GM18873 (cell line): ENCODE results near the gene PPP1R27.

Experiments
- ATAC-seq: cut with Tn5 transposase; IDR thresholded peaks from one replicate; pipeline ENCODE4 v1.9.1; 2021; ENCODE audit warnings: mild to moderate bottlenecking, moderate library complexity, moderate number of reproducible peaks; ENCODE audit not compliant: unreplicated experiment, low FRiP score

PPP1R27 gene, protein sequence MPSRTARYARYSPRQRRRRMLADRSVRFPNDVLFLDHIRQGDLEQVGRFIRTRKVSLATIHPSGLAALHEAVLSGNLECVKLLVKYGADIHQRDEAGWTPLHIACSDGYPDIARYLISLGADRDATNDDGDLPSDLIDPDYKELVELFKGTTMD

DNA sequence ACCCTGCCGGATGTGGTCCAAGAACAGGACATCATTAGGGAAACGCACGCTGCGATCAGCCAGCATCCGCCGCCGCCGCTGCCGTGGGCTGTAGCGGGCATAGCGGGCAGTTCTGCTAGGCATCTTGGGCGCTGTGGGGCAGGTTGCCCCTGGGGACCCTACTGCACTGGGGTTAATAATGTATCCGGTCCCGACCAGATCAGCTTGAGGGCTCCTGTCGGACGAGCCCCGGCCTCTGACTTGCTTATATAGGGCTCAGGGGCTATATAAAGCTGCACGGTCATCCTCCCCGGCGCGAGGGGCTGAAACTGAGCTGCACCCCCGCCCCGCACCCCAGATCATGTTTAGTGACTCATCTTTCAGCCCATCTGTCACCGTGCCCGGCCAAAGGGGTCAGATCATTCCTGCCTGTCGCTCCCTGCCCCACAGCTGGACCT is at the start of gene PPP1R27:
PPP1R27 (minus strand) TSS at position 220 of the 437 bp plus-strand sequence; CDS start at position 123, 97 bp downstream.
- ATAC-seq = no peak

DNA sequence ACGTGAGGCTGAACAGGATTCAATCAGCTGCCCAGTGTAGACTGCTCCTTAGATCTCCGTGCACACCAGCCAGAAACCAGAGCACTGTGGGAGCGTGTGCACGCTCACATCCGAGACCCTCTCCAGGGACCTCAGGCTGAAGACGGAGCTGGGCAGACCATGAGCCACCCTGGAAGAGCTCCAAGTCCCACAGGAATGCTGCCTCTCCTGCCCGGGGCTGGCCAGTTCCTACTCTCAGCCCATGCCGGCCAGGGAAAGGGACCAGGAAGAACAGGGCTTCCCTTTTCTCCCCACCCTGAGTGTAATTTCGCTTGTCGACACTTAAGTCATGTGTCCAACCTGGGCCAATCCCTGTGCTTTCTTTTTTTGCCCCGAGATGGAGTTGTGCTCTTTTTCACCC is 49.7 kb upstream of the PPP1R27 start:
- ATAC-seq = no peak

DNA sequence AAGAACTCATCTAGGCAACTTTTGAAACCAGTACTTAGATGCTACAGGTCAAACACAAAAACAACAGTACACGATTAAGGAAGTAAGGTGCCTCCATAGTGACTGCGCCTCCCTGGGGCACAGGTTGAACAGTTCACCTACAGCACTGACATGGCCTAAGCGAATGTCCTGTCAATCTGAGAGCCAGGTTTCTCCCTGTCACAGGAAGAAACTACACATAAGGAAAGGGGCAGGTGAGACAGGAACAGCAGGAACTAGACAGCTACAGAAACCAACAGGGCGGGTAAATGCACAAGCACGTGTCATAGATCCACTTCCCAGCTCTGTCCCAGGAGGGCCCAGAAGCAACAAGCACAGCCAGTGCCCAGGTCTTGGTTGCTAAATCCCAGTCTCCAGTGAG is 44.3 kb upstream of the PPP1R27 start:
- ATAC-seq = no peak

DNA sequence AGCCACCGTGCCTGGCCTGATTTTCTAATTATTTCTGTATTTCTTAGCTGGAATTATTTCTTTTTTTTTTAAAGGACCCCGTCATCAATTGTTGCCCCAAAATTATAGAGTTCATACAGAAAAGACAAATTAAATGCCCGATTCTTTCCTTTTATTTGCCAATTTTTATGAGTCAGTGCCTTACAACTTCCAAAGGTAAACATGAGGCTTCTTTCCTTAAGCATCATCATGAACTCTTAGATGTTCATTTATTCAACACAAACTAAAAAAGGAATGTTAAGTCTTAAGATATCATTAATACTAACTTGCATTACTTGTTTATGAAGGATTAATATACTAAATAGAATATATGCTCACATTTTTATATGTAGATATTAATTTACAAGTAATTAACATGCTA is 43.4 kb upstream of the PPP1R27 start:
- no peak for ATAC-seq

DNA sequence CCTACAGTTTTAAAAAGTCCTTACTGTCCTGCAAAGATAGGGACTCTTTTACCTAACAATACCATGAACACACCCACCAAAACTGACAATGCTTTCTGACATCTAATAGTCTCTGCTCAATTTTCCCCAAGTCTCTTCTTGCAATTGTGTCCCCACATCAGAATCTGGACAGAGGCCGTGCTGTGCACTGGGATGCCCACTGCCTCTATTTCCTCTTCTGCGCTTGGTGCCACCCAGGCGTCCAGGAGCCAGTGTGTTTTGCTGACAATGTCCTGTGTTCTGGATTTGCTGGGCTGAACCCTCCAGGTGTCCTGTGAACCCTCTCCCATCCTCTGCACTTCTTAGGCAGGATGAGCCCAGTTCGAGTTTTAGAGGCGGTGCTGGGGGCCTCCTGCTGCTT is 42.7 kb upstream of the PPP1R27 start:
- ATAC-seq = no peak

DNA sequence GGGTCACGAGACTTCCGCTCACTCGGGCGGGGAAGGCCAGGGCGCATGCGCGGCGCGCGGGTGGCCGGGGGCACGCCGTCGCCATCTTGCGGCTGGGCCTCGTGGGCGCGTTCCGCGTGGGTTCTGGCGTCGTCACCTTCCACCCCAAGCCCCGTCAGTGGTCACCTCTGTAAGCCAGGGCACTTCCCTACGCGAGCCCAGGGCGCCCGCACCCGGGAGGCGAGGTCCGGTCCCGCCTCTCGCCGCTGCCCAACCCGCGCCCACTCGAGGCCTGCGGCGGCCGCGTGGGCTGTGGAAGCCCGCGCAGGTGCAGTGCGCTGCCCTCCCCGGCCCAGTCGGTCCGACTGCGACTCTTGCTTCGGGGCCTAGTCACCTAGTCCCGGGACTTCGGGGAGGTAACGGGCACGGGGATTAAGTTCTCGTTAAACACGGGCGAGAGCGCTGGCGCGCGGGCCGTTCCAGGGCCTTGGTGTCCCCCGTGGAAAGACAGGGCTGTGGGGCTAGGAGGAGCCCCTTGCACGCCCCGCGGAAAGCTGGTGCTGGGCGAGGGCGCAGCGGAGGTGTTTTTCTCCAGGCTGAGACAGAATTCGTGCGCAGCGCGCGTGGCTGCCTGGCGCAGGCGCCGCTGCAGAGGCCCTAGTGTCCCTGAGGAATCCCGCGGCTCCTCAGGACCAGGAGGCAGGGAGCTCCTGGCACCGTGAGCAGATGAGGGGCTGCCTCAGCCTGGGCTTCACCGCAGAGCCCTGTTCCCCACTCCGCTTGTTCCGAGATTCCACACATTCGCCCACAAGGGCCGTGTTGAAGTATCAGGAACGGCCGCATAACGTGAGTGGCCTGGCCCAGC is 36.8 kb upstream of the PPP1R27 start:
- peak; percentile 43 for ATAC-seq

DNA sequence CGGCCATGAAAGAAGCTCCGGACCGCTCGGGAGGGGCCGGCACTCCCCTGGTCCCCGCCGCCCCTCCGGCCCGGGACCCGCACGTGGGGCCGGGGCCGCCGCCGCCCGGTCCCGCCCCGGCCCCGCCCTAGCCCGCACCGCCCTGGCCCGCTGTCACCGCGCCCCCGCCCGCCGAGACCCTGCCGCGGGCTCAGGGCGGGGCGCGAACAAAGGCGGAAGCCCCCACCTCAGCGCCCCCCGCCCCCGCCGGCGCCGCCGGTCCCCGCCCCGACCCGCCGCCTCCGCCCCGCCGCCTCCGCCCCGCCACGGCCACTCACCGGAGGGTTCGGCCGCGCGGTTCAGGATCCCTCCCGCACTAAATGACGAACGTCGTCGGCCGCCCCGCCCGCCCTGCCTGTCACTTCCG is 36.1 kb upstream of the PPP1R27 start, which contains the start of gene ARHGDIA:
ARHGDIA (minus strand) TSS at position 357 of the 406 bp plus-strand sequence. CDS start 1,407 bp downstream, outside the sequence.
- no peak for ATAC-seq

DNA sequence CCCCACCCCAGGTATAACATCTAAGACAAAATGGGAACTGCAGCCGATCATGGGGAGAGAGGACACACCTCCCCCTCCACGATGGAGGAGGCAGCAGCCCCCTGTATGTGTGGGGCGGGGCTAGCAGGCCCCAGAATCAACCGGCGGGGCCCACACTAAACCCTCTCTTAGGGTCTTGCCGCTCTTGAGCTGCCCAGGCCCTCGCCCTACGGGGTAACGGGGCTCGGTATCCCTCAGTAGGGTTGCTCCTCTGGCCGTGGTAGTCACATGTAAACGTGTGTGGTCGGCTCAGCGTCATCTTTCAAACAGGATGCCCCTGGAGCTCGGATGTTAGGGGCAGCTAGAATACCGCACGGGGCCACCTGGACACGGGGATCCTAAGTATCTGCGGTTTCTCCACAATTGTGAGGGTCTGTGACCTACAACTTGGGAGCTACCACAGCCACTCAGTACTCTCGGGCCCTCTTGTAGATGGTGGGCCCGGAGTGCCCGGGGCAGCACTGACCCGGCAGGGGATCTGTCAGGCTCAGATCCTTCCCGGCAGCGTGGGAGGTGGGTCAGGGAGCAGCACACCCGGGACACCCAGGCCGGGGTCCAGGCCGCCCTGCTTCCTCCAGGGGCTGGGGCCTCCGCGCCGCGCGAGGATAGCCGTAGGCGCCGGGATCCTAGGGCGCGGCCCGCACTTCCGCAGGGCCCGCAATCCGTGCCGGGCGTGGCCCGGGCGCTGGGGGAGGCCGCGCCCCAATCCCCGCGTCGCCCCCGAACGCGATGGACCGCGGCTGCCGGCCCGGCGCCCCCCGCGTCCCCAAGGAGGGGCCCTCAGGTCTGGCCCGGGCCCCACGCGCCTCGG is 35.5 kb upstream of the PPP1R27 start:
- no peak for ATAC-seq

DNA sequence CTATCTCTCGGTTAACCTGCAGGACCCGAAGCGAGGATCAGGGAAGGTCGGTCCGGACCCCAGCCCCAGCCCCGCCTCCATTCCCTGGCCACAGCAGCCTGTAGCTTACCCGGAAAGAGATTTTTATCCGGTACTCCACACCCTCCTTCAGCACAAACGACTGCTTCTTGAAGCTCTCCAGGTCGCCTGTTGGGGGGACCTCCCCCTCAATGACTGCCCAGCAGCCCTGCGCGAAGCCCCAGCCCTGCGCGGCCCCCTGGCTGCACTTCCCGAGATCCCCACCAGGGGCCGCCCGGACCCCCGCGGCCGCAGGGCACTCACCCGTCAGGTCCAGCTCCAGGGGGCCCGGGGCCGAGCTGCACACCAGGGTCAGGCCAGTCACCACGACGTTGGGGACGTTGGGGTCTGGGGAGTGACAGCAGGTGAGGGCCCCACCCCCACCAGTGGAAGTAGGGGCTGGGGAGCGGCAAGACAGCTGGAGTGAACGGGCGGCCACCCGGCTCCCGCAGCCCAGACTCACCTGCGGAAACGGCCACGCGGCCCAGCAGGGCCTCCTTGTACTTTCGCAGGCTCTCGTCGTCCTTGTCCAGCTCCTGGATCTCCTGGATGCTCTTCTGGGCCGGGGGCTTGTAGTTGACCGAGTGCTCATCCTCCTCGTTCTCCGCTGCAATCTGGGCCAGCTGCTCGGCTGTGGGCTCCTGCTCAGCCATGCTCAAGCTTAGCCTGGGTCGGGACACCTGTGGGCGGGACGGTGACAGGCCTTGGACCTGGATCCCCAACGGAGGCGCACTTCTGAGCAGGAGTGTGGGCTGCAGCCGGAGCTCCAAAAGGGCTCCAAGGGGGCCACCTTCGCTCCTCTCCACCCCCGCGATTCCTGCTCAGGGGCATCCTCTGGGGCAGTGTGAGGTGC is 34.6 kb upstream of the PPP1R27 start:
- ATAC-seq = no peak

DNA sequence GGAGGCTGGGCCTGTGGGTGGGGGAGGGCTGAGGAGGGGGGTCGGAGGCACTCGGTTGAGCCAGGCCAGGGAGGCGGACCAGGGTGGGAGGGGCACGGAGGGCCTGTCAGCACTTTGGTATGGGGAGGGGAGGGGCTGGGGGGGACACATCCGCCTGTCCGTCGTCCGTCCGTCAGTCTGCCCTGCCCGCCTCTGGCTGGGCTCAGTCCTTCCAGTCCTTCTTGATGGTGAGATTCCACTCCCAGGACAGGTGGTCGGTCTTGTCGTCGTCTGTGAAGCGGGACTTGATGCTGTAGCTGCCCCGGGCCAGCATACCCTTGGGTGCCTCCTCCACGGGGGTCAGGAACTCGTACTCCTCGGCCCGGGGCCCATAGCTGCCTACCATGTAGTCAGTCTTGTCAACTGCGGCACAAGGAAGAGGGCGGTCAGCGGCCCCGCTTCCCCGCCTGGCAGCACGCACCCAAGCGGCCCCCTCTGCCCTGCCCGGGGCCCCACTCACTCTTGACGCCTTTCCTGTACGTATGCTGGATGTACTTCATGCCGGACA is 33.9 kb upstream of the PPP1R27 start:
- ATAC-seq = no peak

DNA sequence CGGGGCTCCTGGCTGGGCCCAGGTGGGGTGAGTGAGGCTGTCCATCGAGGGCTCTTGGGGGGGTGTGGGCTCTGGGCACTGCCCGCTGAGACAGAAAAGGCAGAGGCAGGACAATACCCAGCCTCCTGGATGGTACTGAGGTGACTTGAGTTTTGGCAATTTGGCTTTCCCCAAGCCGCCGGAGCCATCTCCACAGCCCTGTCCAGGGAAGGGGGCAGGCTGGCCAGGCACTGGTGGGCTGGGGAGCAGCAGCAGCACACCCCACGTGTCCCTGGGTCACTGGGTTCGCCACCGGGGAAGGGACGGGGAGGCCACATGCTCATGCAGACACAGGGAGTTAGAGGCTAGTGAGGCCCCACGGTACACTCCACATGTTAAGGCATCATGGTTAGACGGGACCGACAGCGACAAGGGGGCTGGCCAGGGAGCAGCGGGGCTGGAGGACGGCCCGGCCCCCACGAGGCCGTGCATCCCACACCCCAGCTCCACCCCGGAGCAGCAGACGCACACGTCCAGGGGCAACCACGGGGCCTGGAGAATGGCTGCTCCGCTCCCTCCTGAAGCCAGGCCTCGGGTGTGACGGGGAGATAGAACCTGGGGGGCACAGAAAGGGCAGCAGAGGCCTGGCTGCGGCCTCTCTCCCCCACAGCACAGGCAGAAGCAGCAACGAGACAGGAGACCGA is 33.3 kb upstream of the PPP1R27 start:
- no peak for ATAC-seq

DNA sequence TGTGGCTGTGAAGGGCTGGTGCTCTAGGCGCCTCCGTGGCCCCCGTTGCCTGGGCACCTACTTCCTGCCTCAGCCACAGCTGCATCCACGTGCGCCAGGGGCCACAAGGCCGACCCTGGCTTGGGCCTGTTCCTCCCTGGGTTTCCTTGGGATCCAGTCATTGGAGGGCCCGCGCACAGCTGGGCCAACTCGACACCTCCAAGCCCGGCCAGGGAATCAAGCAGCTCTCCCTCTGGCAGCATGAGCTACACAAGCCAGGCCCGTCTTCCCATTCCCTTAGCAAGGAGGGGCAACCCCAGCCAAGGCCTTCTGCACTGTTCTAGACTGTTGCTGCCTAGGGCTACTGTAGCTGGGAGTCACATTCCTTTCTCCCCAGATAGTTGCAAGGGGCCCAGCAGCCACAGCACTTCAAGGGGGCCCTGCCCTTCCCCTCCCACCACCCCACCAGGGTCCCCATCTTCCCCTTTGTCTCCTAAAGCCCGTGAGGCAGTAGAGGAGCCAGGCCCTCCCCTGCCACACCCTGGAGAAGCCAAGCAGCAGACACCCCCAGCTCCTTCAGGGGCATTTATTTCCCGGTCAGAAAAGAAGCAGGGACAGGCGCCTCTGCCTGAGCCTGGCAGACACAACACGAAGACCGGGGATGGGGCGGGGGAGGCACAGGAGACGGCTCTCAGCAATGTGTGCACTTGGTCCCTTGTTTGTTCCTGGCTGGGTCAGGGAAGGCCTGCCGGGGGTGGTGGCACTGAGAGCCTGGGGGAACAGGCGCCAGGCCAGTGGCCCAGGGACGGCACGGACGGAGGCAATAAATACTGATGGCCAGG is 32.5 kb upstream of the PPP1R27 start:
- no peak for ATAC-seq

DNA sequence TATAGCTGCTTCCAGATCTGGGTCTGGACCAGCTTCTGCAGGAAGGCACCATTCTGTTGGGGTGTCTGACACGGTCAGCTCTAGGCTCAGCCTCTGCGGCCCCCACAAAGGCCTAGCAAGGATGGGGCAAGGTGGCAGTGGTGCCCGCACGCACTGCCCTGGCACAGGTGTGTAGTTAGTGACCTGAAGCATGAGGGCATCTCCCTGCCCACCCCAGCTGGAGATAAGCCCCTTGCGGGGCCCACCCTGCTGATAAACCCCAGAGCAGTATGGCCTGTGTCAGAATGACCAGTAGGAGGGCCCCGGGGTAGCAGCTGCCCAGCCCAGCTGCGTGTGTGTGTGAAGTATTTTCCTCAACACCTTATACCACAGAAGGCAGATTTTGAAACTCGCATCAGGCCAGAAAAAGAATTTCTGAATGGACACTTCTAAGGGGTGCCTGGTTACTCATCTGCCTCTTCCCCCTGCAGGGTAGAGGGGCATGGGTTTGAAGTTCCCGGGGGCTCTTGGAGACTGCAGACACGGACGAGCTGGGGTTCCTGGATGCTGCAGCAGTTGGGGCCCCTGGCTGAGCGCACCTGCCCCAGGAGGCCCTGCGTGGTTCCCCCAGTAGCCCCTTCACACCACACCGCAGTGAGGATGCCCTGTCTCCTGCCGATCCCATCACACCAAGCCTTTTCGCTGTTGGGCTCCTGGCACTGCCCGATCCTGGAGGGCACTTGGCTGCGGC is 31.8 kb upstream of the PPP1R27 start:
- ATAC-seq = no peak

DNA sequence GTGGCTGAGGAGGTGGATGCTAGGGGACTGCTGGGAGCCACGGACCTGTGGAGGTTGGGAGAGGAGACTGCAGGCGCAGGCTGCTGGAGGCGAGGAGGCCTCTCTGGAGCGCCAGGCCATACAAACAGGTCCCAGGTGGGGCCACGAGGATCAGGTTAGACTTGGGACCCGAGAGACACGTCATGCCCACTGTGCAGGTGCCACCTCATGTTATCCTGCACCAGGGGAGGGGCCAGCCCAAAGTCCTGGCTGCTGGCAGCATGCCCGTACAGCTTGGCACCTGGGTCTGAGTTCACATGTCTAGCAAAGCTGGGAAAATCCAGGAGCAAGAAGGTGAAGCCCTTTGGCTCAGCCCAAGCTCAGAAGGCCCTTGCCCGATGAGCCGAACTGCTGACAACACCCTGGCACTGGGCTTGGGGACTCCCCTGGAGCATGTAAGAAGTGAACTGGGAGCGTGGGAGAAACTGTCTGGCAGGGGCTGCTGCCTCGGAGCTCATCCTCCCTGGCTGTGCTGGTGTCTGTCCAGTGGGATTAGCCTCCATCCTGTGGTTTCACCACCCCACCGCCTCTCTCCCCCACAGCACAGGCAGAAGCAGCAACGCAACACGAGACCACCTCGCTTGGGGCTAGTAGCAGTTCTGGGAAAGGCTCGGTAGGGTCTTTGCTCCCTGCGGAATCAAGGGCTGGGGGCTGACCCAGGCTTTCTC is 31.0 kb upstream of the PPP1R27 start:
- no peak for ATAC-seq

DNA sequence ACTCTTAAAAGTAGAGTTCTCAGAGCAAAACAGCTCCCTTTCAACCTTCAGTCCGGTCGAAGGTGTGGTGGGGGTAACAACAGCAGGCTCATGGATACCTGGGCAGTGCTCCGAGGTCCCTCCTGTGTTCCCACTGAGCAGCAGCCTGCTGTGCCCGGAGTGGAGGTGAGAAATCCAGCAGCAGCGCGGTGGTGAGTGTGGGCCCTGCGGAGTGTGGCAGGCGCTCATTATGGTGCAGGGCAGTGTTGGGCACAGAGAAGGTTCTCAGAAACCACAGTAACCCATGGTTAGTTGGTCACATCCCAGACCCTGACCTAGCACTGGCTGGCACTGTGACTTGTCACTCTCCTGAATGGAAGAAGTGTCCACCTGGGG is 30.5 kb upstream of the PPP1R27 start:
- ATAC-seq = no peak

DNA sequence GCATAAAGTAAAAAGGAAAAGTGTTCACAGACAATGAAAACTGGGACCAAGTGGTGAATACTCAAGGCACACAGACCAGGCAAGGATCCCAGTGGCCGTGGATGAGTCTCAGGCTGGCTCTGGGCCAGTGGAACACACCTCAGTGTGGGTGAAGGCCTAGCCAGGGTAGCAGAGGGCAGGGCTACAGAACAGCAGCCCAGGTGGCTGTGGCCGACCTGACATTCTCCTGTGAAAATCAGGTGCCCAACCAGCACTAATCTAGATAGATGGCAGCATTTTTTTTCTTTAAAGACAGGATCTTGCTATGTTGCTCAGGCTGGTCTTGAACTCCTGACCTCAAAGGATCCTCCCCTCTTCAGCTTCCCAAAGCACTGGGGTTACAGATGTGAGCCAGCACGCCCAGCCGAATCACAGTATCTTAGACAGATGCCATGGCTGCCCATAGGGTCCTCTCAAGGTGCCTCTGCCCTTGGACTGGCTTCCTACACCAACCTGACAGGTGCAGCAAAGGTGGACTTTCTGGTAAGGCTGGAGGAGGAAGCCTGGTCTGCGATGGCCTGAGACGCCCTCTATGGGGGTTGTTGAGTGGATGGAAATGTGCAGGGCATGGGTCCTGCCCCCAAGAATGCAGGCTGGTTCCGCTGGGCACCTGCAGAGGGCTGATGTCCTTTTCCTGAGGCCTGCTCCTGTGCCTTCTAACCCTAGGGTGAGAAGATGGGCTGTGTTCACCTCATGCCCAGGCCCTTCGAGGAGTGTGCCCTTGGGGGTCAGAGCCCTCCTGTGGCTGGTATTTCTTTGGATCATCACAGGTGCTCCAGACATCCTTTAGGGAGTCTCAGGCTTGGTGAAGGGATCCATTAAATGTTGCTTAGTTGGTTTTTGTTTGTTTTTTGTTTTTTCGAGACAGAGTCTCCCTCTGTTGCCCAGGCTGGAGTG is 29.3 kb upstream of the PPP1R27 start:
- ATAC-seq = no peak
